HCT116 (cell line): ENCODE measurements around the gene KLK7.

Experiments
- CBX3 ChIP-seq: IDR thresholded peaks from 2 replicates; pipeline ENCODE4 v1.6.1; 2012; ENCODE audit warnings: low read depth
- CEBPB ChIP-seq: IDR thresholded peaks from 2 replicates; pipeline ENCODE4 v1.6.1; 2012; ENCODE audit warnings: low read depth
- EGR1 ChIP-seq: IDR thresholded peaks from 2 replicates; pipeline ENCODE4 v1.6.1; 2012; ENCODE audit warnings: low read depth
- EZH2 ChIP-seq: fragments of 200-600 bp; sonication (generic); IDR thresholded peaks from 2 replicates; pipeline ENCODE4 v1.6.1; 2017; ENCODE audit warnings: antibody characterized with exemption, mixed run types
- EZH2phosphoT487 ChIP-seq: fragments of 200-600 bp; IDR thresholded peaks from 2 replicates; pipeline ENCODE4 v1.6.1; 2018; ENCODE audit warnings: antibody characterized with exemption, borderline replicate concordance
- POLR2A ChIP-seq: IDR thresholded peaks from 2 replicates; pipeline ENCODE4 v1.7.0; 2011; ENCODE audit warnings: borderline replicate concordance; ENCODE audit not compliant: insufficient read depth, insufficient read length; ENCODE audit errors: extremely low read depth
- POLR2AphosphoS5 ChIP-seq: IDR thresholded peaks from 2 replicates; pipeline ENCODE4 v1.6.1; 2011; ENCODE audit warnings: mild to moderate bottlenecking, low read depth, low read length, moderate library complexity
- SIN3A ChIP-seq: IDR thresholded peaks from 2 replicates; pipeline ENCODE4 v1.6.1; 2012; ENCODE audit warnings: low read depth
- YY1 ChIP-seq: IDR thresholded peaks from 2 replicates; pipeline ENCODE4 v1.6.1; 2011; ENCODE audit warnings: low read length, low read depth, moderate library complexity, mild to moderate bottlenecking; ENCODE audit not compliant: insufficient replicate concordance; ENCODE audit errors: extremely low read depth
- TF ChIP-seq, protein P1 (sequence below), 3 experiments: fragments of 200-600 bp in 1 of 3; sonication (generic) in 1 of 3; IDR thresholded peaks in 2 of 3; conservative IDR thresholded peaks in 1 of 3; 2 replicates each; pipeline ENCODE4 v1.5.1; 2012 to 2017; ENCODE audit warnings: low read depth in 2 of 3, low read length in 2 of 3, antibody characterized with exemption in 1 of 3, borderline replicate concordance in 1 of 3, control low read depth in 1 of 3, mild to moderate bottlenecking in 1 of 3, mixed read lengths in 1 of 3, mixed run types in 1 of 3, moderate library complexity in 1 of 3; ENCODE audit not compliant: insufficient read depth in 1 of 3
- TF ChIP-seq, protein P2 (sequence below): IDR thresholded peaks from 2 replicates; pipeline ENCODE4 v1.6.1; 2011; ENCODE audit warnings: mild to moderate bottlenecking, low read length, moderate library complexity; ENCODE audit not compliant: insufficient replicate concordance; ENCODE audit errors: extremely low read depth
- TF ChIP-seq, protein P3 (sequence below): IDR thresholded peaks from 2 replicates; pipeline ENCODE4 v1.6.1; 2012; ENCODE audit warnings: low read depth
- TF ChIP-seq, protein P4 (sequence below): IDR thresholded peaks from 2 replicates; pipeline ENCODE4 v1.6.1; 2012
- TF ChIP-seq, protein P5 (sequence below): IDR thresholded peaks from 2 replicates; pipeline ENCODE4 v1.6.1; 2012

DNA sequence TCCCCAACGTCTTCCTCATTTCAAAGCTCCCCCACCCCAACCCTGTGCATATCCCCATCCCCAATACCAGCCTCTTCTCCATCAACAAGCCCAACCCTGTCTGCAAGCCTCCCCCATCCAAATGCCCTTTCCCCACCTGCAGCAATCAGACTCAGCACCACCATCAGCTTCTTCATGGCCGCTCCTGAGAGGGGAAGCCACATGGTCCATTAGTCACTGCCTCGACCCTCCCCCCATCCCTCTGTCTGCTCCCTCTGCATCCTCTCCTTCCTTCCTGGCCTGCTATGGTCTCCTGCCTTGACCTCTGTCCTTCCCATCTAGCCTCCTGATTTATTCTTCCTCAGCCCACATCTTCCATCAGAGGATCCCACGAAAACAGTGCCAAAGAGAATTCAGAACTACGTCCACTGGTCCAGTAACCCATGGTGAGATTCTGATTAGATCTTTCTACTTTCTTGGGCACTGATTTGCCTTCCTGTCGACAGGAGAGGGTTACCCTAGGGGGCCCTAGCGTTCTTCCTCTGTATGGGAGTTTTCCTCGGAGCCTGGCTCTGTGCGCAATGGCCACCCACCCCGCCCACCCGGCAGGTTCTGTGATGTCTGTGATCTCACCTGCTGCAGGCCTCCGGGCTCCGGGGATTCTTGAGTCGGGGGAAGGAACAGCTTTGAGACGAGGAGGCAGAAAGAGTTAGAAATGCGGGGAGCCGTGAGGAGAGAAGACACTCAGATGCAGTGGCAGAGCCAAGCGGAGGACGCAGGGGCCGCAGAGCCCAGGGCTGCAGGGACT is 15.6 kb downstream of the KLK7 start:
- no peak for TF ChIP-seq POLR2A
- TF ChIP-seq, protein P1, sequence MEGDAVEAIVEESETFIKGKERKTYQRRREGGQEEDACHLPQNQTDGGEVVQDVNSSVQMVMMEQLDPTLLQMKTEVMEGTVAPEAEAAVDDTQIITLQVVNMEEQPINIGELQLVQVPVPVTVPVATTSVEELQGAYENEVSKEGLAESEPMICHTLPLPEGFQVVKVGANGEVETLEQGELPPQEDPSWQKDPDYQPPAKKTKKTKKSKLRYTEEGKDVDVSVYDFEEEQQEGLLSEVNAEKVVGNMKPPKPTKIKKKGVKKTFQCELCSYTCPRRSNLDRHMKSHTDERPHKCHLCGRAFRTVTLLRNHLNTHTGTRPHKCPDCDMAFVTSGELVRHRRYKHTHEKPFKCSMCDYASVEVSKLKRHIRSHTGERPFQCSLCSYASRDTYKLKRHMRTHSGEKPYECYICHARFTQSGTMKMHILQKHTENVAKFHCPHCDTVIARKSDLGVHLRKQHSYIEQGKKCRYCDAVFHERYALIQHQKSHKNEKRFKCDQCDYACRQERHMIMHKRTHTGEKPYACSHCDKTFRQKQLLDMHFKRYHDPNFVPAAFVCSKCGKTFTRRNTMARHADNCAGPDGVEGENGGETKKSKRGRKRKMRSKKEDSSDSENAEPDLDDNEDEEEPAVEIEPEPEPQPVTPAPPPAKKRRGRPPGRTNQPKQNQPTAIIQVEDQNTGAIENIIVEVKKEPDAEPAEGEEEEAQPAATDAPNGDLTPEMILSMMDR (IDR thresholded peaks at IDR 0.05 in 2 of 3, conservative IDR thresholded peaks at IDR 0.05 in 1 of 3; ENCODE audit: borderline replicate concordance in 1 of 3, insufficient read depth in 1 of 3, low read depth in 2 of 3, low read length in 2 of 3), result peak in 1 of 3 experiments; percentile 8; a peak in 1 of 6 replicates
- no peak for TF ChIP-seq EZH2
- TF ChIP-seq, protein P2, sequence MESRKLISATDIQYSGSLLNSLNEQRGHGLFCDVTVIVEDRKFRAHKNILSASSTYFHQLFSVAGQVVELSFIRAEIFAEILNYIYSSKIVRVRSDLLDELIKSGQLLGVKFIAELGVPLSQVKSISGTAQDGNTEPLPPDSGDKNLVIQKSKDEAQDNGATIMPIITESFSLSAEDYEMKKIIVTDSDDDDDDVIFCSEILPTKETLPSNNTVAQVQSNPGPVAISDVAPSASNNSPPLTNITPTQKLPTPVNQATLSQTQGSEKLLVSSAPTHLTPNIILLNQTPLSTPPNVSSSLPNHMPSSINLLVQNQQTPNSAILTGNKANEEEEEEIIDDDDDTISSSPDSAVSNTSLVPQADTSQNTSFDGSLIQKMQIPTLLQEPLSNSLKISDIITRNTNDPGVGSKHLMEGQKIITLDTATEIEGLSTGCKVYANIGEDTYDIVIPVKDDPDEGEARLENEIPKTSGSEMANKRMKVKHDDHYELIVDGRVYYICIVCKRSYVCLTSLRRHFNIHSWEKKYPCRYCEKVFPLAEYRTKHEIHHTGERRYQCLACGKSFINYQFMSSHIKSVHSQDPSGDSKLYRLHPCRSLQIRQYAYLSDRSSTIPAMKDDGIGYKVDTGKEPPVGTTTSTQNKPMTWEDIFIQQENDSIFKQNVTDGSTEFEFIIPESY, result no peak
- TF ChIP-seq, protein P3, sequence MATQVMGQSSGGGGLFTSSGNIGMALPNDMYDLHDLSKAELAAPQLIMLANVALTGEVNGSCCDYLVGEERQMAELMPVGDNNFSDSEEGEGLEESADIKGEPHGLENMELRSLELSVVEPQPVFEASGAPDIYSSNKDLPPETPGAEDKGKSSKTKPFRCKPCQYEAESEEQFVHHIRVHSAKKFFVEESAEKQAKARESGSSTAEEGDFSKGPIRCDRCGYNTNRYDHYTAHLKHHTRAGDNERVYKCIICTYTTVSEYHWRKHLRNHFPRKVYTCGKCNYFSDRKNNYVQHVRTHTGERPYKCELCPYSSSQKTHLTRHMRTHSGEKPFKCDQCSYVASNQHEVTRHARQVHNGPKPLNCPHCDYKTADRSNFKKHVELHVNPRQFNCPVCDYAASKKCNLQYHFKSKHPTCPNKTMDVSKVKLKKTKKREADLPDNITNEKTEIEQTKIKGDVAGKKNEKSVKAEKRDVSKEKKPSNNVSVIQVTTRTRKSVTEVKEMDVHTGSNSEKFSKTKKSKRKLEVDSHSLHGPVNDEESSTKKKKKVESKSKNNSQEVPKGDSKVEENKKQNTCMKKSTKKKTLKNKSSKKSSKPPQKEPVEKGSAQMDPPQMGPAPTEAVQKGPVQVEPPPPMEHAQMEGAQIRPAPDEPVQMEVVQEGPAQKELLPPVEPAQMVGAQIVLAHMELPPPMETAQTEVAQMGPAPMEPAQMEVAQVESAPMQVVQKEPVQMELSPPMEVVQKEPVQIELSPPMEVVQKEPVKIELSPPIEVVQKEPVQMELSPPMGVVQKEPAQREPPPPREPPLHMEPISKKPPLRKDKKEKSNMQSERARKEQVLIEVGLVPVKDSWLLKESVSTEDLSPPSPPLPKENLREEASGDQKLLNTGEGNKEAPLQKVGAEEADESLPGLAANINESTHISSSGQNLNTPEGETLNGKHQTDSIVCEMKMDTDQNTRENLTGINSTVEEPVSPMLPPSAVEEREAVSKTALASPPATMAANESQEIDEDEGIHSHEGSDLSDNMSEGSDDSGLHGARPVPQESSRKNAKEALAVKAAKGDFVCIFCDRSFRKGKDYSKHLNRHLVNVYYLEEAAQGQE, result no peak
- TF ChIP-seq, protein P4, sequence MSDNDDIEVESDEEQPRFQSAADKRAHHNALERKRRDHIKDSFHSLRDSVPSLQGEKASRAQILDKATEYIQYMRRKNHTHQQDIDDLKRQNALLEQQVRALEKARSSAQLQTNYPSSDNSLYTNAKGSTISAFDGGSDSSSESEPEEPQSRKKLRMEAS, result no peak
- TF ChIP-seq POLR2AphosphoS5, result no peak; the same call in 1 of the 2 replicates
- TF ChIP-seq SIN3A, result no peak
- no peak for TF ChIP-seq CEBPB
- TF ChIP-seq EZH2phosphoT487, result no peak
- no peak for TF ChIP-seq YY1
- no peak for TF ChIP-seq CBX3
- TF ChIP-seq, protein P5, sequence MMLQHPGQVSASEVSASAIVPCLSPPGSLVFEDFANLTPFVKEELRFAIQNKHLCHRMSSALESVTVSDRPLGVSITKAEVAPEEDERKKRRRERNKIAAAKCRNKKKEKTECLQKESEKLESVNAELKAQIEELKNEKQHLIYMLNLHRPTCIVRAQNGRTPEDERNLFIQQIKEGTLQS, result no peak
- no peak for TF ChIP-seq EGR1
